ENCODE data around the gene EXD3. TPM values are rescaled to one million over a fixed set of nuclear protein-coding genes. Genes with fewer than 3 reads are reported as not detected.

The EXD3 gene
- total RNA-seq, 1 donor from 2014 or later = 8.7 TPM

DNA sequence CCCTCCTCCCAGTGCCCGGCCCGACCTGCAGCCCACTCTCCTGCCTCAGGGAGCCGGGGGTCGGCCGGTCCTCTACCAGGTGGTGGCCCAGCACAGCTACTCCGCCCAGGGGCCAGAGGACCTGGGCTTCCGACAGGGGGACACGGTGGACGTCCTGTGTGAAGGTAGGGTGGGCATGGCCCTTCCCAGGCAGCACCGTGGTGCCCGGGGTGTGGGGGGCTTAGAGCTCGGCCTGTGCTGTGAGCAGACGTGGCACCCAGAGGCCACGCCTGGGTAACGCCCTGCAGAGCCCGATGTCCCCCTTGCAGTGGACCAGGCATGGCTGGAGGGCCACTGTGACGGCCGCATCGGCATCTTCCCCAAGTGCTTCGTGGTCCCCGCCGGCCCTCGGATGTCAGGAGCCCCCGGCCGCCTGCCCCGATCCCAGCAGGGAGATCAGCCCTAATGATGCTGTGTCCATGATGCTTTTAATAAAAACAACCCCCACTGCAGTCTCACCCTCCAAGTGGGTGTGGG, 11.0 kb upstream of the EXD3 start:
- intact Hi-C loops (cut with micrococcal nuclease) = no loop called here

DNA sequence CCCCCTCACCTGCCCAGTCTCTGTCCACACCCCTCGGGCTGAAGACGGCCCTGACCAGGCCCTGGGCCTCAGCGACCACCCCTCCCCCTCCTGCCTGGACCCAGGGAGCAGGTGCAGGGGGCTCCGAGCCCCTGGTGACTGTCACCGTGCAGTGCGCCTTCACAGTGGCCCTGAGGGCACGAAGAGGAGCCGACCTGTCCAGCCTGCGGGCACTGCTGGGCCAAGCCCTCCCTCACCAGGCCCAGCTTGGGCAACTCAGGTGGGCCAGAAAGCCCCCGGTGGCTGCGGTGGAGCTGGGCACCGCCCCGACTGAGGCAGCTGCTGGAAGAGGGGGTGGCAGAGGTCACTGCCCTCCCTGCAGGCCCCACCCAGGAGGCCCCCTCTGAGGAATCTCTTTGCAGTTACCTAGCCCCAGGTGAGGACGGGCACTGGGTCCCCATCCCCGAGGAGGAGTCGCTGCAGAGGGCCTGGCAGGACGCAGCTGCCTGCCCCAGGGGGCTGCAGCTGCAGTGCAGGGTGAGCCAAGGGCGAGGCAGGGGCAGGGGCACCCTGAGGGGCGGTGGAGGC, 10.5 kb upstream of the EXD3 start:
- intact Hi-C loops (cut with micrococcal nuclease) = no loop called here

DNA sequence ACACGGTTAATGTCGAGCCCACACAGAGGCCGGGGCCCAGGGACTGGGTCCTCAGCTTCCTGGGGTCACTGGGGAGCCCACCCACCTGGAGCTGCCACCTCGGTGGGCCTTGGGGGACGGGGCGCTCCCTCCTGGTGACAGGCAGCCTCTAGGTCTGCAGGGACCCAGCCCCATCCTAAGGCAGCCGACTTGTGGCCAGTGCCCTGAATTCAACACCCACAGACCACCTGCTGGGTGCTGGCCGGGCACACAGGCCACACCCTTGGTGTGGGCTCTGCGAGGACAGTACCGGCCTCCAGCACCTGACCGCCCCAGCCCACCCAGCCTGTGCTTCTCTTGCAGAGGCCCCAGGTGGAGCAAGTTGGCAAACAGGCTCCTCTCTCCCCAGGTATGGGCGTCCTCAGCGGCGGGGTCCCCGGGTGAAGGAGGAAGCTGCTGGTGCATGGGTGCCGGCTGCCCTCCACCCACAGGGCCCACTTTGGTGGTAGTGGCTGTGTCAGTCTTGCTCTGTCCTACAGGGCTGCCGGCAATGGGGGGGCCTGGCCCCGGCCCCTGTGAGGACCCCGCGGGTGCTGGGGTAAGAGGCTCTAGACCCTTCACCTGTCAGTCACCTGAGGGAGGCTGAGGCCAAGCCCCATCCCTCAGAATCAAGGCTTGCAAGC, 9.9 kb upstream of the EXD3 start:
- intact Hi-C loops (cut with micrococcal nuclease) = no loop called here

DNA sequence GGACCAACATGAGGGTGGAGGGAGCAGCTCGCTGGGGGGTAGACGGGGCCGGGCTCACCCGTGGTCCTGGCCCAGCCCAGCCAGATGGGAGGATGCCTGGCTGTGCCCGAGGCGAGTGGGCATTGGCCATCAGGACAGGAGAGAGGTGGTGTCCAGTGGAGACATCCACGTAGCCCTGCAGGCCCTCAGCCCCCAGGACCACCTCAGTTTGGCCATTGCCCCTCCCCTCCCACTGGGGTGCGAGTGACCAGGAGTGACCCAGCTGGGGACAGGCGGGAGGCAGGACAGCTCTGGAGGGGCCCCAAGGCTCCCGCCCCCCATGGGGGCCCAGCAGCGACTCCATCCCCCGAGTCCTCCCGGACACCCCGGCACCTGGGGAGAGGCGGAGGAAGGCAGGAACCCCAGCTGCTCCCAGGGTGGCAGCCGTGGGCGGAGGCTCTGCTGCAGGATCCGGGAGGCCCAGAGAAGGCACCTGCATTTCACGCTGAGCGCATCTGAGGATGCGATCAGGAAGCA, 8.5 kb upstream of the EXD3 start:
- intact Hi-C loops (cut with micrococcal nuclease) = no loop called here

DNA sequence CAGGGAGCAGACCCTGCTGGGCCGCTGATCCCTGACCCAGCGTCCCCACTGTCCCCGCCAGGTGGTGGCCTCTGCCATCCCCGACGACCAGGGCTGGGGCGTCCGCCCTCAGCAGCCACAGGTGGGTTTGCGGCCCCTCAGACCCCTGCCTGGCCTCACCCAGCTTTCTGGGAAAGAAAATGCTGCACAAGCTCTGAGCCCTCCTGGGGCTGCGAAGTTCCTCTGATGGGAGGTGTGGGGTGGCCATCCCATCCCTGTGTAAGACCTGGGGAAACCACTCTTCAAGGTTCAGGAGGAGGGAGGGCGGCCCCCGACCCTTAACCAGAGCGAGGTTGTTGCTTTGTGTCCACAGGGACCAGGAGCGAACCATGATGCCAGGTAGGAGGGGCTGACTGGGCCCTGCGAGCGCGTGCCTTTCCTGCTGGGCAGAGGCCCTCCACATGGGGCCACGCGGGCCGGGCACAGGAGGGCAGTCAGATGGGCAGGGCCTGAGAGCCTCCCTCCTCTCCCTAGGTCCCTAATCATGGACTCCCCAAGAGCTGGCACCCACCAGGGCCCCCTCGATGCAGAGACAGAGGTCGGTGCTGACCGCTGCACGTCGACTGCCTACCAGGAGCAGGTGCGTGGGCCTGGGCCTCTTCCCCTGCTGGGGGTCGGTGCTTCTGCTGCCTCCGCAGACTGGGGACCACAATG, 7.9 kb upstream of the EXD3 start:
- intact Hi-C loops (cut with micrococcal nuclease) = no loop called here

DNA sequence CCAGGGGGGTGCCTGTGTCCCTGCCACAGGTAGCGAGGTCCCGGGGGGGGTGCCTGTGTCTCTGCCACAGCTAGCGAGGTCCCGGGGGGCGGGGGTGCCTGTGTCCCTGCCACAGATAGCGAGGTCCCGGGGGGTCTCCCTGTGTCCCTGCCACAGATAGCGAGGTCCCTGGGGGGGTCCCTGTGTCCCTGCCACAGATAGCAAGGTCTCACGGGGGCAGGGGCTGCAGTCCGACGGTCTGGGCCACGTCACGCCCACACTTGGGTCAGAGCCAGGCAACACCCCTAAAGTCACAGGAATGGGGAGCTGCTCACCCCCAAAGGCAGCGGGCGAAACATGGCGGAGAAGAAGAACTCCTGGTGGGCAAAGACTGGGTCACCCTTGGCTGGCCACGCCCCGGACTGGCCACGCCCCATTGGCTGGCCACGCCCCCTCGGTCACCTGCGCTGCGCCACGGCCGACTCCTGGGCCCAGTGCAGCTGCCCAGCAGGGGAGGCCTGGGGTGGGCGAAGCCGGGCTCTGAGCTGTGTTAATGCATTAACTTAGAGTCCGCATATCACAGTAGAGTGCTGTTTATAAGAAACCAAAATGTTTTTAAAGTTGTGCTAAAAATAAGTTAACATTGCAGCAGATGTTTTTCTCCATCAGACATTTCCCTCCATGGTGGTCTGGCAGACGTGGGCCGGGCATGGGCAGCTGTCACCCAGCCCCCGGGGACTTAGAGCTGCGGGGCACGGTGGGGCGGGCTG, 7.2 kb upstream of the EXD3 start:
- intact Hi-C loops (cut with micrococcal nuclease) = no loop called here

DNA sequence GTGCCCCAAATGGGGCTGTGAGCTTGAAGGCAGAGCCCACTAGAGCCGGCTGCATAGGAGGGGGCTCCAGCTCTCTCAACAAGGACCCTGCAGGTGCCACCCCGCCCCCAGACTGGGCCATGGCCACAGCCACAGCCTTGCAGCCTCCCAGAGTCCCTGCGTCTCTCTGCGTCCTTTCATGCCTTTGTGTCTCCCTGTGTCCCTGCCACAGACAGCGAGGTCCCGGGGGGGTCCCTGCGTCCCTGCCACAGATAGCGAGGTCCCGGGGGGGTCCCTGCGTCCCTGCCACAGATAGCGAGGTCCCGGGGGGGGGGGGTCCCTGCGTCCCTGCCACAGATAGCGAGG, 6.6 kb upstream of the EXD3 start:
- intact Hi-C loops (cut with micrococcal nuclease) = no loop called here

DNA sequence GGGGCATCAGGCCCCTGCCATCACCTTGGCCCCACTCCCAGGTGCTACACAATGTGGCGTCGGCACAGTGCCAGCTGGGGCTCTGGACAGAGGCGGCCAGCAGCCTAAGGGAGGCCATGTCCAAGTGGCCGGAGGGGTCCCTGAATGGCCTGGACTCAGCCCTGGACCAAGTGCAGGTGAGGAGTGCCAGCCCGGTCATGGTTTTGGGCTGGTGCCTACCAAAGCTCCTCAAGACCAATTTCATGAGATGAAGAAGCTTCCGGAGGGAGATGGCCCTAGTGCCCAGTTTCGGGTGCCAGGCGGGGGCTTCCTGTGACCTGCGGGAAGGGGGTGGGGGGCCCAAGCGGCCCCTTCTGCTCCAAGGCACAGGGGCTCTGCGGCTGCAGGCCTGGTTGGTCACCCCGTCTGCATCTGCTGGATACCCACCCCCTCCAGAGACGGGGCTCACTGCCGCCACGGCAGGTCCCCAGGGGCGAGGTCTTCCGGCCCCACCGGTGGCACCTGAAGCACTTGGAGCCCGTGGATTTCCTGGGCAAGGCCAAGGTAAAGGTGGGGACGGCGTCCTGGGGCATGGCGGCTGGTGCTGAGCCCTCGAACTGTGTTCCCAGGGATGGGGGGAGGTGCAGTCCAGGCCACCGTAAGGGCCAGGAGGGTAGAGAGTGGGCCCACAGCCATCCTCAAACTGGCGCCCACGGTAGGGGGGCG, 6.0 kb upstream of the EXD3 start:
- intact Hi-C loops (cut with micrococcal nuclease) = no loop called here

DNA sequence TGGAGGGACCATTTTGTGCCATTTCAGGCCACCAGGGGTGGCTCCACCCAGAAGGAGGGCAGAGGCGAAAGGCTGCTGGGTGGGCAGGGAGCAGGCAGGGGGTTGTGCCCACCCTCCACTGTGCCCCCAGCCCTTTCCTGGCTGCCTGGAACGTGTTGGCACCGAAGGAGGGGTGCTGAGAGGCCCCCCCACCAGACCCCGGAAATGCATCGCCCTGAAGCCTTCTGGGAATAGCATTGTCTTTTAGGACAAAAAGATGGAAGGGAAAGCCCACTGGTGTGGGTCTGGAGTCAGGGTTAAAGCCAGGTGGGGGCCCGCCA, 5.3 kb upstream of the EXD3 start:
- intact Hi-C loops (cut with micrococcal nuclease) = no loop called here

DNA sequence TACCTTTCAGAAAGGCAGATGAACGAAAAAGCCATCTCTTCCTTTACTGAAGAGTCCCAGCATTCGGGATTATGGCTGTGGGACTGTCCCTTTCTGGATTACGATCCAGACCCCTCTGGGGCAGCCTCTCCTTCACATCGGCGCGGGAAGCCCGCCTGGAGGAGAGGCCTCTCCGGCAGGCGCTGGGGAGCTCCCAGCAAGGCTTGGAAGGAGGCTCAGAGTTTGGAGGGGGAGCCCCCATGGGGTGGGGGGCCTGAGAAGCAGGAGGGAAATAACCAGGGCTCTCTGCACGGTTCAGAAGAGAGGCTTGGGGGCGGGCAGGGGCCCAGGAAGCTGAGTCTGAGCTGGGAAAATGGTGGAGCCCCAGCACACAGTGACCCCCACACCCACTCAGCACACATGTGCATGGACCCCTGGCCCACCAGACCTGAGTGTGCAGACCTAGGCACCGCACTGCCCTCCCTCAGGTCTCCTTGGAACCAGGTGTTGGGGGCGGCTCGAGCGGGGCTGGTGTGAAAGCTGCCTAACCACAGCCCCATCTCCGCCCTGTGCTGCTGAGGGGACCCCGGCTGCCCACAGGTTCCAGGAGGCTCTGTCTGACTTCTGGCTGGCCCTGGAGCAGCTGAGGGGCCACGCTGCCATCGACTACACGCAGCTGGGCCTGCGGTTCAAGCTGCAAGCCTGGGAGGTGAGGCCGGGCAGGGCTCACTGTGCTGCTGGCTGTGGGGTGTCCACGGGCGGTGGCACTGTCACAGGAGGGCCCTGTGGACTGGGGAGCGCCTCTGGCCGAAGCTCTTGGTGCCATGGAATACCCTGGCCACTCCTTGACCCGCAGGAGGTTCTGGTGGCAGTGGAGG, 4.7 kb upstream of the EXD3 start:
- intact Hi-C loops (cut with micrococcal nuclease) = no loop called here

DNA sequence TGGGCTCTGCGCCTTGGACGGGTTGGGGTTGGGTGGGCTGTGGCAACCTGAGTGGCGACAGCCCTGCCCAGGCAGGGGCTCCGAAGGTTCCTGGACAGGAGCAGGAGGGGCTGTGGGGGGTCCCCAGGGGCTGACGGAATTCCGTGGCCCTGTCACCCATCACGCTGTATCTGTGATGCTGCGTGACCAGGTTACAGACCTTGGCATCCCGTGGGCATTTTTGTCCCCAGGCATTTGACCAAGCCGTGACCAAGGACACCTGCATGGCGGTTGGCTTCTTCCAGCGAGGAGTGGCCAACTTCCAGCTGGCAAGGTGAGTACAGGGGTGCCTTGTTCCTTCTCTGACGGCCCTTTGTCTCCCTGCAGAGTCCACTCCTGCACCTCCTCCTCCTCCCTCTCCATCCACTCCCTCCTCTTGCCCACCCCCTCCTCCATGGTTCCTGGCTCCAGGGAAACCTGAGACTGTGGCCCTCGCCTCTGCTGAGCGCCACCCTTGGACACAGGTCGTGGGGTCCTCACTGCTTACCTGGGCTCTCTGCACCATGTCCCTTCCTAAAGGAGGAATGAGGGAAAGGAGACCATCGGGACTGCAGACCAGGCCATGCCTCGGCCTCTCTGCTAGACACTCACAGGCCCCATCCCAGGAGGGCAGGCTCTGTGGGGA, 3.2 kb upstream of the EXD3 start:
- intact Hi-C loops (cut with micrococcal nuclease) = no loop called here

DNA sequence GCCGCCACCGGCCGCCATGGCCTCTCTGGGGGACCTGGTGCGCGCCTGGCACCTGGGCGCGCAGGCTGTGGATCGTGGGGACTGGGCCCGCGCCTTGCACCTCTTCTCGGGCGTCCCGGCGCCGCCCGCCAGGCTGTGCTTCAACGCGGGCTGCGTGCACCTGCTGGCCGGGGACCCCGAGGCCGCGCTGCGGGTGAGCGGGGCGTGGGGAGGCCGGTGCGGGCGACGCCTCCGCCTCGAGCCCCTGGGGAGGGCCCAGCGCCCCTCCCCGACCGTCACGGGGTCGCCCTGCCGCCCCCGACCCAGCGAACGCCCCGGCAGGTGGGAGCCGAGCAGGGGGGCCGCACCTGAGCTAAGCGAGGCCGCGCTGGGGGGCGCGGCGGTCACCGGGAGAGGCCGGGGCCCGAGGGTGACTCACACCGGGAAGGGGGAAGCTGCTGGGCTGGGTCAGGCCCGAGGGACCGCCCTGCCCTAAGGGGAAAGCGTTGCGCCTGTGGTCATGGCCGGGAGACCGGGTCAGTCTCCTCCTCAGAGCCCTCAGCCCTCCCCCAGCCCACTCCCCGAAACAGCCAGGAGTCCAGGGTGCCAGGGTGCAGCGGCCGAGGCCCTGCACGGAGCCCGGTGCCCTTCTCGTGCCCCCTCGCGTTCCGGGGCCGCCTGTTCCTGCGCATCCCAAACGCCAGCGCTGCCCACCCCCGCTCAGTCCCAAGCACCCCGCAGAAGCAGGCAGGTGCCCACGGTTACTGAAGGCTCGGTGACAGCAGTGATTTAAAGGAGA, 741 bp upstream of the EXD3 start:
- intact Hi-C loops (cut with micrococcal nuclease) = loop anchor here (1.0 to 5.0 kb wide), 8 partner anchors 16 to 632 kb away; partner anchors contain the start of genes ARRDC1, MRPL41, NRARP and NSMF

DNA sequence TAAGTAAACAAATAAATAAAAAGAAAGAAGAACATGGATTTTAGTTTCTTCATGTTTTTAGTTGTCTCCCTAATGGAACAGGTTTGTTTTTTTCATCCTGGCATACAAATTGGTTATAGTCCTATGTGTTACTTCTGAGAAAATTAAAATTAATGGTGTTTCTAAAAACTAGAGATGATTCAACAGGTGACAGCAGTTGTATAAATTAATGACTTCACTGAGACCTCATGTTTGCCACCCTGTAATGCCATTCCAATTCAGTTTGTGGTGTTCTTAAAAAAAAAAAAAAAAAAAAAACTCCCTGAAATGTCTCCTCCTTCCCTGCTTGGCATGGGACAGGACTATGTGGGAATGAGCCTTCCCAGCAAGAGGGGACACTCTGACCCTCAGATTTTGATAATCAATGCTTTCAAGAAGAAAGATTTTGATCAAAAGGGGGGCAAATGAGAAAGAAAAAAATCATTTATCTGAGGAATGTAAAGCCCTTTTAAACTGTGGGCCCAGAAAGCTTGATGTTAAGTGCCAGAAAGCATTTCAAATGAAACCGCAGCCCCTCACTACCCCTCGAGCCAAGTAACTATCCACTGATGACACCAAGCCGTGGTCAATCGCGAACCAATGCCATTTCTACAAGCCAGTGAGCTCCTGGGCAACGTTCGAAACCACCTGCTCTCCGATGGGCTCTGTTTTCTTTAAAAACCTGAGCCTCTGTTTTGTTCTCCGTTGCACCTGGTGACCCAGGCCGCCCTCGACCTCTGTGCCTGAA, 941 bp downstream of the EXD3 start:
- intact Hi-C loops (cut with micrococcal nuclease) = loop anchor here (5.0 kb wide), 1 partner anchor 105 kb away; no protein-coding TSS in a partner anchor

DNA sequence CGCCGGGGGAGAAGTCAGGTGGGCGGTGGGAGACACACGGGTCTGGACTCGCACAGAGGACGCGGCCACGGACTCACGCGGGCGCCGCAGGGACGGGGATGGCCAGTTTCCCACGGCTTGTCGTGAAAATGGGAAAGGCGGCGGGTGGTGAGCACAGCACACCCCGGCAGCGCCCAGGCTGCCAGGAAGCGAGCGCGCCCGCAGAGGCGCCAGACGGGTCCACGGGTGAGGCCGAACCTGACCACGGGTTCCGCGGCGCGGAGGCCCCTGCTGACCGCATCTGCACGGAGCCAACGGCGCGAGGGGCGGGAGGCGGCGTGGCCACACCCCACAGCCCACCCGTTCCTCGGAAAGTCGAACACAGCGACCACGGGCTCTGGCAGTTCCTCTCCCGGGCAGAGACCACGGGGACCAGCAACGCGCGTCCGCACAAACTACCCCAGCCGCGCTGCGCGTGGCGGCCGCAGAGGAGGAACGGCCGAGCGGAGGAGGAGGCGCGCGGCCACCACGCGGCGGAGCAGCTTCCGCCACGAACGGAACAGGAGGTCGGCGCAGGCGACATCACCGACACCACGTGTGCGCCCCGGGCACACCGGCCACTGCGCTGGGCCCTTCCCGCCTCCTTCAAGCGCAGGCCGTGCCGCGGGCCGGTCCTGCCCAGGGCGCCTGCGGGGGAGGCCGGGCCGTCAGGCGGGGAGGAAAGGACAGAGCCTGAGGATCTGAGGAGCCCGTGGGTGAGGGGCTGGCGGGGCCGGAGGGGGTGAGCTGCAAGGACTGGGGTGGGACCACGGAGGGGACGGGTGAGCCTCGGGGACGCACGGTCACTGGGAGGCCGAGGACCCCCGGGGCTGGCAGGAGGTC, 5.6 kb downstream of the EXD3 start:
- intact Hi-C loops (cut with micrococcal nuclease) = no loop called here

DNA sequence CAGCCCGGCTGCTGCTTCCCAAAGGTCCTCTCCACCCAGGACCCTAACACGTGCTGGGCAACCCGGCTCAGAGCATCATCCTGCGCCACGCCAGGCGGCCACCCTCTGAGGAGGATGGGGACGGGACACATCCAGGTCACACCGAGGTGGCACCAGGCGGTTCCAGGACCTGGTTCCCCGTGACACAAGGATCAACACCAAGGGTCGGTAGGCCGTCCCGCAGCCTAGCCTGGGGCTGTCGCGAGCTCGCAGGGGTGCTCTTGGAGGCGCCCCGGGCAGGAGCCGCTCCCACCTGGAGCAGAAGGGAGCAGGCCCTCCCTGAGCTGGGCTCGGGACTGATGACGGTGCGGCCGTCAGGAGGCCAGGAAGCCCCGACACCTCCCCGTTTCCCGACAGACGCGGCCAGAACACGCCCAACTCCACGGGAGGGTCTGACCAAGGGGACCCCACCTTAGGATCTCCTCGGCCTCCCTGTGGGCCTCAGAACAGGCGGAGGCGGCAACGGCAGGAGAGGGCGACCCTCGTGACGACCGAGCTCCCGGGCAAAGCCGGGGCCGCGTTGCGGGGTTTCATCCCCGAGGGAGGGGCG, 6.3 kb downstream of the EXD3 start:
- intact Hi-C loops (cut with micrococcal nuclease) = no loop called here

DNA sequence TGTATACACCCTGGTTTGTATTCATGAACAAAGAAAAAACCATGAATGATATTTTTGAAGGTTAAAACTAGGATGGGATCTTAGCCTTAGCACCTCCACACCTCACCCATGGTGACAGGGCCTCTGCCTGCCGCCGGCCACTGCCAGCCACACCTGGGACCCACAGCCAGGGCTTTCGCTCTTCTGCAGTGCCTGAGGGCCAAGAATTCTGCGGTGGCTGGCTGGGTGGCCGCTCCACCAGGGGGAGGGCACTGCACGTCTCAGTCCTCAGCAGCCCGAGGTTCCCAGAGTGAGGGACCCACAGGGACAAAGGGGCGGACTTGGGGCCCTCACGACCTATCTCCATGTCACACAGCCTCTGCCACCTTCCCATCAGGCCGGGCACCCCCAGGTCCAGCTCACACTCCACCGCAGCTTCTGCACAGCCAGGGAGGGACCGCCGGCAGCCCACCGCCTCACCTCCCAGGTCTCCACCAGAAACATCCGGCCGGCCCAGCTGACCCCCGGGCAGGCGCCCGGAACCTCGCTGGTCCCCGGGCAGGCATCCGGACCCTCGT, 6.9 kb downstream of the EXD3 start:
- intact Hi-C loops (cut with micrococcal nuclease) = no loop called here

DNA sequence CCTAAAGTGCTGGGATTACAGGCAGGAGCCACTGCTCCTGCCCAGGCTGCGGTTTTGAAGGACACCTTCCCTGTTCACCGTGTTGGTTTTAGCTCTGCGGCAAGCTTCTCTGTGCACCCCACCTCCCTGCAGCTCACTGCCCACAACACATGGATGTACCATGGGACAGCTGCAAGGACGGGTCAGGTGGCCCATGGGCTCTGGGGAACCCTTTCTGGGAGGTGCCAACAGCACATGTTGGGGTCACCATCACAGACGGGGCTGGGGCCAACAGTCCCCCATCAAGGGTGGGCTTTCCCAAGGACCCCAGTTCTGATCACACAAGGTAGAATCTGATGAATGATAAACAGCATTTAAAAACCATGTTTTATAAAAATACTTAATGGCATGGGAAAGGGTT, 7.5 kb downstream of the EXD3 start:
- intact Hi-C loops (cut with micrococcal nuclease) = no loop called here

Measured in T-helper 1 cell treated with Interleukin-12 subunit alpha and Interleukin-12 subunit beta and Interleukin-4 antibody, amounts not matched to agents 30 ng/mL and 1 ng/mL, for 36 hours (primary cell).